Right lobe of liver (tissue), 4 donors: ENCODE results near the gene MYL9.

ENCODE experiments used
- POLR2A ChIP-seq: fragments of 450-650 bp; IDR thresholded peaks from one replicate; pipeline ENCODE4 v1.6.1; 2017; ENCODE audit warnings: antibody characterized with exemption, mild to moderate bottlenecking
- TF ChIP-seq, protein P1 (sequence below), 4 donors: fragments of 200-600 bp in 3 of 4; fragments of 450-650 bp in 1 of 4; IDR thresholded peaks; one replicate each; pipeline versions ENCODE4 v1.5.1 to v1.8.0; 2016 to 2022; ENCODE audit warnings: antibody characterized with exemption in 4 of 4, mild to moderate bottlenecking in 2 of 4
- donor health status: DM: no; HTN: no; CAD: no.
- donor health status: DM: no; HTN: no; CAD: no.
- donor health status: DM: no; HTN: yes; CAD: no.

DNA sequence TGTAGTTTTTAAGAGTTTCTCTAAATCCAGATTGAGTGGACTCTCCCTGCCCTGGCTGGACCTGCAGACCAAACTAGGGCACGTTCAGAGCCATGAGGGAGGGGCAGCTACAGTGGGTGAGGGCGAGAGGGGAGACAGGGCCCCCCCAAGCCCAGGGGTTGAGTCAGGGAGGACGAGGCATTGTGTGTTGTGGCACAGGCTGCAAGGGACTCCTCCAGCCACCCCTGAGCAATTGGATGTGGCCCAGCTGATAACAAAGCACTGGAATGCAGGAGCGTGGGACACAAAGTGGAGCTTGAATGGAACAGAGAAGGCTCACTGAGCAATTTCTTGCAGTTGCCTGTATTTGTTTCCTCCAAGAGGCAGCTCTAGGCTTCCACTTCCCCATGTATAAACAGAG lies 43.5 kb upstream of the MYL9 start:
- TF ChIP-seq, protein P1, sequence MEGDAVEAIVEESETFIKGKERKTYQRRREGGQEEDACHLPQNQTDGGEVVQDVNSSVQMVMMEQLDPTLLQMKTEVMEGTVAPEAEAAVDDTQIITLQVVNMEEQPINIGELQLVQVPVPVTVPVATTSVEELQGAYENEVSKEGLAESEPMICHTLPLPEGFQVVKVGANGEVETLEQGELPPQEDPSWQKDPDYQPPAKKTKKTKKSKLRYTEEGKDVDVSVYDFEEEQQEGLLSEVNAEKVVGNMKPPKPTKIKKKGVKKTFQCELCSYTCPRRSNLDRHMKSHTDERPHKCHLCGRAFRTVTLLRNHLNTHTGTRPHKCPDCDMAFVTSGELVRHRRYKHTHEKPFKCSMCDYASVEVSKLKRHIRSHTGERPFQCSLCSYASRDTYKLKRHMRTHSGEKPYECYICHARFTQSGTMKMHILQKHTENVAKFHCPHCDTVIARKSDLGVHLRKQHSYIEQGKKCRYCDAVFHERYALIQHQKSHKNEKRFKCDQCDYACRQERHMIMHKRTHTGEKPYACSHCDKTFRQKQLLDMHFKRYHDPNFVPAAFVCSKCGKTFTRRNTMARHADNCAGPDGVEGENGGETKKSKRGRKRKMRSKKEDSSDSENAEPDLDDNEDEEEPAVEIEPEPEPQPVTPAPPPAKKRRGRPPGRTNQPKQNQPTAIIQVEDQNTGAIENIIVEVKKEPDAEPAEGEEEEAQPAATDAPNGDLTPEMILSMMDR (IDR thresholded peaks at IDR 0.05): no peak
- TF ChIP-seq POLR2A: no peak
